Liver (tissue), 3 donors: Measurements from ENCODE around the gene NIPAL3.

Source experiments
- HNF4A ChIP-seq, 2 donors: conservative IDR thresholded peaks; 2 replicates each; pipeline ENCODE4 v1.6.1; 2016; ENCODE audit warnings: antibody characterized with exemption in 2 of 2, mild to moderate bottlenecking in 2 of 2
- TF ChIP-seq, protein P1 (sequence below): fragments of 150-350 bp; IDR thresholded peaks from 2 replicates; pipeline ENCODE4 v1.5.1; 2017; ENCODE audit warnings: improper control_type of control experiment, low read depth, low read length; ENCODE audit not compliant: missing input control
- donor health status: healthy.
- donor health status: healthy.

DNA sequence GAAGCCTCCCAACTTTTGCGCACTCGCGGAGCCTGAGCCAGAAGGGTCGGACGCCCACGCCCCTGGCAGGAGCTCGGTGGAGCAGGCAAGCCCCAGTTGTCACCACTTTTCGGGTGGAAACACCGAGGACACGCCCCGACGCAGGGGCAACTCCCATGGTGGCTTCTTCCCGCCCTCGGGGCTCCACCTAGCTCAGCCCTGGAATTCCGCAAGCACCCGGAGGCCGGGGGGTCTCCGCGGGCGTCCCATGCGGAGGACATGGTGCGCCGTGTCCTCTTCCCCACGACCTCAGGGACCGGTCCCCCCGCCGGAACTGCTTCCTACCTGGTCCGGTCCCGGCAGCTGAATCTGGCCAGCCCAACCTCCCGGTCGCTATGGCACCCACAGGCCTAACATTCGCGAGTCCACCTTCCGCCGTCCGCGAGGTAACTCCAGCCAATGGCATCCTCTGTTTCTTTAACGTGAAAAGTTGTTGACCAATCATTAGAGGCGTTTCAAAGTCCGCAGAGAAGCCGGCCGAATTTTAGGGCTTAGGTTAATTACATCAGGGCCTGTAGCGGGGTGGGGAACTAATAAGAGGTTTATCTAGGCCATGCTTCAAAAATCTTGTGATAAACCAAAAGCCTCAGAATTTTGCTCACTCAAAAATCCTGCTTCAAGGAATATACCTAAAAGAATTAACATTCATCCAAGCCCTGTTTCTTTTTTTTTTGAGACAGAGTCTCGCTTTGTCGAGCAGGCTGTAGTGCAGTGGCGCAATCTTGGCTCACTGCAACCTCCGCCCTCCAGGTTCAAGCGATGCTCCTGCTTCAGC lies 2.0 kb upstream of the NIPAL3 start, which contains the start of gene STPG1:
- TF ChIP-seq, protein P1, sequence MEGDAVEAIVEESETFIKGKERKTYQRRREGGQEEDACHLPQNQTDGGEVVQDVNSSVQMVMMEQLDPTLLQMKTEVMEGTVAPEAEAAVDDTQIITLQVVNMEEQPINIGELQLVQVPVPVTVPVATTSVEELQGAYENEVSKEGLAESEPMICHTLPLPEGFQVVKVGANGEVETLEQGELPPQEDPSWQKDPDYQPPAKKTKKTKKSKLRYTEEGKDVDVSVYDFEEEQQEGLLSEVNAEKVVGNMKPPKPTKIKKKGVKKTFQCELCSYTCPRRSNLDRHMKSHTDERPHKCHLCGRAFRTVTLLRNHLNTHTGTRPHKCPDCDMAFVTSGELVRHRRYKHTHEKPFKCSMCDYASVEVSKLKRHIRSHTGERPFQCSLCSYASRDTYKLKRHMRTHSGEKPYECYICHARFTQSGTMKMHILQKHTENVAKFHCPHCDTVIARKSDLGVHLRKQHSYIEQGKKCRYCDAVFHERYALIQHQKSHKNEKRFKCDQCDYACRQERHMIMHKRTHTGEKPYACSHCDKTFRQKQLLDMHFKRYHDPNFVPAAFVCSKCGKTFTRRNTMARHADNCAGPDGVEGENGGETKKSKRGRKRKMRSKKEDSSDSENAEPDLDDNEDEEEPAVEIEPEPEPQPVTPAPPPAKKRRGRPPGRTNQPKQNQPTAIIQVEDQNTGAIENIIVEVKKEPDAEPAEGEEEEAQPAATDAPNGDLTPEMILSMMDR = no peak
- peak in 1 of 2 donors; percentile 50 for TF ChIP-seq HNF4A (conservative IDR thresholded peaks at IDR 0.05)
